GM23338 (cell line): ENCODE results near the gene BTBD9.

Experiments
- CTCF ChIP-seq, 2 experiments: fragments of 200-600 bp in 1 of 2; sonication (generic) in 1 of 2; conservative IDR thresholded peaks; 2 replicates each; pipeline versions ENCODE4 v1.5.1 to v1.6.1; 2016 to 2017; ENCODE audit warnings: antibody characterized with exemption in 2 of 2, low read depth in 2 of 2, mild to moderate bottlenecking in 2 of 2, moderate library complexity in 1 of 2
- ETS1 ChIP-seq: IDR thresholded peaks from 2 replicates; pipeline ENCODE4 v1.6.1; 2016; ENCODE audit warnings: antibody characterized with exemption
- POLR2AphosphoS5 ChIP-seq: IDR thresholded peaks from 2 replicates; pipeline ENCODE4 v1.6.1; 2016; ENCODE audit warnings: antibody characterized with exemption, low read depth

- TF ChIP-seq CTCF (conservative IDR thresholded peaks at IDR 0.05; ENCODE audit: low read depth in 2 of 2), result no peak
- no peak for TF ChIP-seq ETS1
- no peak for TF ChIP-seq POLR2AphosphoS5
Observed at GRCh38 chr6:38572186-38572813, 67.4 kb downstream of the BTBD9 start.
